Midbrain (tissue), 1 donor: ENCODE data around the gene TRAP1.
"Not testable (repeated sequence)": the region's sequence is repeated elsewhere in the genome, so short reads cannot be mapped to it uniquely, and the experiment has no call there.

Source experiments
- DNase-seq: peaks from one replicate; lab custom pipeline; 2025; lab: John Stamatoyannopoulos, UW

The TRAP1 gene

GRCh38 chr16:3736116-3736515 lies 18.8 kb upstream of the TRAP1 start:
- DNase-seq: no peak

- DNase-seq: no peak
These were observed 18.2 kb upstream of the TRAP1 start for GRCh38 chr16:3735541-3735940.

GRCh38 chr16:3734758-3735221 lies 17.5 kb upstream of the TRAP1 start:
- DNase-seq: no peak

GRCh38 chr16:3734084-3734757 lies 16.9 kb upstream of the TRAP1 start:
- no peak for DNase-seq

- DNase-seq: no peak
These were observed 14.8 kb upstream of the TRAP1 start for GRCh38 chr16:3732171-3732570.

- no peak for DNase-seq
These were observed 14.0 kb upstream of the TRAP1 start for GRCh38 chr16:3731126-3731935.

- no peak for DNase-seq
These were observed 13.1 kb upstream of the TRAP1 start for GRCh38 chr16:3730161-3731125.

- DNase-seq: no peak
These were observed 12.1 kb upstream of the TRAP1 start for GRCh38 chr16:3729161-3730112.

- DNase-seq: no peak
These were observed 11.3 kb upstream of the TRAP1 start for GRCh38 chr16:3728424-3729160.

- DNase-seq: no peak
These were observed 10.6 kb upstream of the TRAP1 start for GRCh38 chr16:3727806-3728381.

- DNase-seq: no peak
These were observed 8.8 kb upstream of the TRAP1 start for GRCh38 chr16:3726021-3726687.

- DNase-seq: no peak
These were observed 8.0 kb upstream of the TRAP1 start for GRCh38 chr16:3725276-3725675.

- no peak for DNase-seq
These were observed 5.2 kb upstream of the TRAP1 start for GRCh38 chr16:3722508-3722907.

- no peak for DNase-seq
These were observed 3.1 kb upstream of the TRAP1 start for GRCh38 chr16:3720418-3720817.

- DNase-seq: no peak
These were observed 1.3 kb upstream of the TRAP1 start for GRCh38 chr16:3718628-3719027.

- no peak for DNase-seq
These were observed 681 bp upstream of the TRAP1 start for GRCh38 chr16:3718019-3718391.

- DNase-seq: no peak
These were observed 491 bp downstream of the TRAP1 start for GRCh38 chr16:3716831-3717234.

- no peak for DNase-seq
These were observed 1.9 kb downstream of the TRAP1 start for GRCh38 chr16:3715430-3715829.

GRCh38 chr16:3714378-3714777 lies 2.9 kb downstream of the TRAP1 start:
- DNase-seq: not testable (repeated sequence)
